ENCODE measurements around the gene POU3F2. TPM values are rescaled to one million over a fixed set of nuclear protein-coding genes. Genes with fewer than 3 reads are reported as not detected.

The POU3F2 gene
- polyA plus RNA-seq, 1 experiment, result not detected

DNA sequence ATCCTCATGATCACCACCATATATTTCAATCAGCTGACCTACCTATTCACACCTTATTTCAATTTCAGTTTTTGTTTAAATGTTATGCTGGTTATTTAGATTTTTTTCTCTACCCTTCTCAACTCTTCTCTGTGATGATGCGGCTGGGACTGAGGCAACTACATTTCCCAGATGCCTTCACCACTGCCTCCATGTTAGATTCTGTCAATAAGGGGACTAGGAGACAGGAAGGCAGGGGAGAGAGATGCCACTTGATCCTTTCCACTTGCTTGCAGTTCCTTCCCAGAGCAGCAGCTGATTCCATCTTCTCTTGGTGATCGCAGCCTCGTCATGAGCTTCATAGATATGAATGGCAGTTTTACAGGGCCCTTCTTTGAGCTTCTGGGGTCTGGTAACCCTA is 33.5 kb upstream of the POU3F2 start:
- Histone ChIP-seq H3K27me3 (ENCODE audit: control insufficient read depth, insufficient read depth, low read length) (no peaks in the 10 kb centered on the region), H3K4me3 (ENCODE audit: low read depth, low read length) (no peak overlapping the region), H3K36me3 (ENCODE audit: control insufficient read depth, insufficient read depth, low read length) (no peaks in the 10 kb centered on the region)
- no peak for DNase-seq (ENCODE audit: low read depth)
- ChIA-PET POLR2A (no interaction called here), CTCF (no interaction called here)
- TF ChIP-seq, protein P1, sequence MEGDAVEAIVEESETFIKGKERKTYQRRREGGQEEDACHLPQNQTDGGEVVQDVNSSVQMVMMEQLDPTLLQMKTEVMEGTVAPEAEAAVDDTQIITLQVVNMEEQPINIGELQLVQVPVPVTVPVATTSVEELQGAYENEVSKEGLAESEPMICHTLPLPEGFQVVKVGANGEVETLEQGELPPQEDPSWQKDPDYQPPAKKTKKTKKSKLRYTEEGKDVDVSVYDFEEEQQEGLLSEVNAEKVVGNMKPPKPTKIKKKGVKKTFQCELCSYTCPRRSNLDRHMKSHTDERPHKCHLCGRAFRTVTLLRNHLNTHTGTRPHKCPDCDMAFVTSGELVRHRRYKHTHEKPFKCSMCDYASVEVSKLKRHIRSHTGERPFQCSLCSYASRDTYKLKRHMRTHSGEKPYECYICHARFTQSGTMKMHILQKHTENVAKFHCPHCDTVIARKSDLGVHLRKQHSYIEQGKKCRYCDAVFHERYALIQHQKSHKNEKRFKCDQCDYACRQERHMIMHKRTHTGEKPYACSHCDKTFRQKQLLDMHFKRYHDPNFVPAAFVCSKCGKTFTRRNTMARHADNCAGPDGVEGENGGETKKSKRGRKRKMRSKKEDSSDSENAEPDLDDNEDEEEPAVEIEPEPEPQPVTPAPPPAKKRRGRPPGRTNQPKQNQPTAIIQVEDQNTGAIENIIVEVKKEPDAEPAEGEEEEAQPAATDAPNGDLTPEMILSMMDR (IDR thresholded peaks at IDR 0.05; ENCODE audit: insufficient read depth, low read depth, low read length), result no peak

DNA sequence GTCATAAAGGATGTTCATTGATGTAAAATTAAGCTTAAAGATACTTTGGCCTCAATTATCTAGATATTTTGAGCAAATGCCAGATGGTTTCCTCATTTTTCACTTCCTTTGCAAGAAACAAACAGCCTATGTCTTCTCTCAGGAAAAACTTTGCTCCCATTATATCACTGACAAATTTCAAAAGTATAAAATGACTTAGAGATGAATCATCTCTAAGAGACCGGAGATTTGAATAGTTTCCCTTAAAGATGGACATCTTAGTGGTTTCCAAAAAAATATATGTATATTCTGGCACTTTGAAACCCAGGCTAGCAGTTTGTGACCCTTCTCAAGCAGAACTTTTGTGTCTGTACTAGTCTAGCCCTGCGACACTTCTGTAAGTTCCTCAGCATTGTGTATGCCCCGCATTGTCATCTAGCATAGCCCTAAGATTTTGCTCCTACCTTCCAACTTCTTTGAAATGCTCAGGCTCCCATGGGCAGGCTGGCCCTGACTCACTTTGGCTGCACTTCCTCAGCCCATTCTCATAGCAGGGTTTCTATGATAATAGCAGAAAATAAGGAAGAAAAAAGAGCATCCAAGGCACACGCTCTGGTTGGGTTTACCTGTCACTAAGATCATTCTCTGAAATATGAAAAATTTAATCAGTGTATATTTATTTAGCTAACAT is 25.7 kb upstream of the POU3F2 start:
- POLR2A ChIA-PET, result no interaction called here
- TF ChIP-seq, protein P1 (IDR thresholded peaks at IDR 0.05; ENCODE audit: insufficient read depth, low read depth, low read length), result no peak
- Histone ChIP-seq H3K36me3 (ENCODE audit: control insufficient read depth, insufficient read depth, low read length) (no peaks in the 10 kb centered on the region), H3K4me3 (ENCODE audit: low read depth, low read length) (no peak overlapping the region), H3K27me3 (ENCODE audit: control insufficient read depth, insufficient read depth, low read length) (no peaks in the 10 kb centered on the region)
- no peak for DNase-seq (ENCODE audit: low read depth)
- CTCF ChIA-PET, result no interaction called here

DNA sequence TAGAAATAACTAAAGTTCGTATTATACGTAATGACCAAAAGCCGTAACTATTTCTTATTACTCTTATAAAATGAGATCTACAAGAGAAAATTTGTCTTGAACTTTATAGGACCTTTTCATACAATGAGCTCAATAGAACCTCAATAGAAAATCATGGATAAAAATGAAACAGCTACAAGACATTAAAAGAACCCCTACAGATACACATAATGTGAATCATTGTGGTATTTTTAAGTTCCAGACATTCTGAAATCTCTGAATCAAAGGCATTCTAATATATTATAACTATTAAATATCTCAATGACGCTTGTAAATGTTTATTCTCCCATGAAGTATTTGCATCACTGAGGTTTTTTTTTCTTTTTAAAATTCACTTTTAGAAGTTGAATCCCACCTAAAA is 22.2 kb upstream of the POU3F2 start:
- Histone ChIP-seq H3K27me3 (ENCODE audit: control insufficient read depth, insufficient read depth, low read length) (no peaks in the 10 kb centered on the region), H3K4me3 (ENCODE audit: low read depth, low read length) (no peak overlapping the region), H3K36me3 (ENCODE audit: control insufficient read depth, insufficient read depth, low read length) (no peaks in the 10 kb centered on the region)
- no peak for DNase-seq (ENCODE audit: low read depth)
- ChIA-PET CTCF (no interaction called here), POLR2A (no interaction called here)
- TF ChIP-seq, protein P1 (IDR thresholded peaks at IDR 0.05; ENCODE audit: insufficient read depth, low read depth, low read length), result no peak

DNA sequence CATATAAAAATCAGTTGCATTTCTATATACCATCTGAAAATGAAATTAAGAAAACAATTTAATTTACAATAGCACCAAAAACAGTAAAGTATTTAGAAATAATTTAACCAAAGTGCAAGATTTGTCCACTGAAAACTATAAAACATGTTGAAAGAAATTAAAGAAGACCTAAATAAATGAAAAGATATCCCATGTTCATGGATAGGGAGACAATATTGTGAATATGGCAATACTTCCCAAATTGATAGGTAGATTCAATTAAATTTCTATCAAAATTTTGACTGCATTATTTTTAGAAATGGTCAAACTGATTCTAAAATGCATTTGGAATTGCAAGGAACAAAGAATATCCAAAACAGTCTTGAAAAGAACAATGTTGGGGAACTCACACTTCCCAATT is 17.6 kb upstream of the POU3F2 start:
- Histone ChIP-seq H3K36me3 (ENCODE audit: control insufficient read depth, insufficient read depth, low read length) (no peaks in the 10 kb centered on the region), H3K27me3 (ENCODE audit: control insufficient read depth, insufficient read depth, low read length) (no peaks in the 10 kb centered on the region), H3K4me3 (ENCODE audit: low read depth, low read length) (no peak overlapping the region)
- ChIA-PET POLR2A (no interaction called here), CTCF (interaction anchor here (1.0 kb wide), 1 partner anchor 17 kb away, joined by 3 read pairs; no protein-coding TSS in a partner anchor)
- DNase-seq (ENCODE audit: low read depth), result no peak
- TF ChIP-seq, protein P1 (IDR thresholded peaks at IDR 0.05; ENCODE audit: insufficient read depth, low read depth, low read length), result no peak

DNA sequence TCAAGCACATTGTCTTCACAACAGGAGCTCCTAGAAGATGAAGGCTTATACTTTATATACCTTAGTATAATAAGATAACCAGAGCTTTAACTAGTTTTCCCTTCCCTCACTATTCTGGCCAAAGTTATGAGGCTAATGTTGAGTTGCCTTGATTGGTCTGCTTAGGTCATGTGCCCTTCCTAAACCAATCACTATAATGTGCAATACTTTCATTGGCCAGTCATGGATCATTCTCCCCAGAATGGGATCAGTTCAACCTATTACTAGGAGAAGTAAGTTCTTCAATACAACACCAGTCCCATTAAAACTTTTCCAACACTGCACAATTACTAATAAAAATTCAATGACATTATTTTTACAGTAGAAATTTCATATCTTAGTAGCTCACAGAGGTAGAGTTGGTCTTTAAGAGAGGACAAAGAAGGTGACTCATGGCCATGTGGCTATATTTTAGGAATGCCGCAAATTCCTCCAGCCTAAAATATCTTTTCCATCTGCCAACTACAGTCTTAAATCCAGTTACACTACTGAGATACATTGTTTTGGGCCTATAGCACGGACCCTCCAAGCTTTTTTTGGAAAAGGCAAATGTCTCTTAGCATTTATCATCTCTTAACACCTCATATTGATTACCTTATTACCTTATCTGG is 12.5 kb upstream of the POU3F2 start:
- Histone ChIP-seq H3K27me3 (ENCODE audit: control insufficient read depth, insufficient read depth, low read length) (peaks cover 24% of the 10 kb centered on the region), H3K4me3 (ENCODE audit: low read depth, low read length) (no peak overlapping the region), H3K36me3 (ENCODE audit: control insufficient read depth, insufficient read depth, low read length) (no peaks in the 10 kb centered on the region)
- DNase-seq (ENCODE audit: low read depth), result no peak
- ChIA-PET CTCF (interaction anchor here (0.5 kb wide), 1 partner anchor 337 kb away, joined by 3 read pairs; no protein-coding TSS in a partner anchor), POLR2A (no interaction called here)
- TF ChIP-seq, protein P1 (IDR thresholded peaks at IDR 0.05; ENCODE audit: insufficient read depth, low read depth, low read length), result no peak

Data from BJ (cell line).